Measurements from ENCODE around the gene PRKACG.
A peak's percentile ranks its signal among the peaks of the same experiment; 100 is the strongest.

Gene PRKACG

DNA sequence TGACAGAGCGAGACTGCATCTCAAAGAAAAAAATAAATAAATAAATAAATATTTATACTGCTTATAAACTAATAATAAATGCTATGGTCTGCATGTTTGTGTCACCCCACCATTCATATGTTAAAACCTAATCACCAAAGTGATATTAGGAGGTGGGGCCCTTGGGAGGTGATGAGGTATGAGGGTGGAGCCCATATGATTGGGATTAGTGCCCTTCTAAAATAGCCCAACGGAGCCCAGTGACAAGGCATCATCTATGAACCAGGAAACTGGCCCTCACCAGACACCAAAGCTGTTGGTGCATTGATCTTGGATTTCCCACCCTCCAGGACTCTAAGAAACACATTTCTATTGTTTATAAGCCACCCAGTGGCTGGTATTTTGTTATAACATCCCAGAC, 26.7 kb upstream of the PRKACG start:
- no peak overlapping the region for H3K4me3 ChIP-seq (ENCODE audit: low read length)
- no peak overlapping the region for H2AFZ ChIP-seq (ENCODE audit: low read depth, low read length)
- H3K79me2 ChIP-seq (ENCODE audit: low read length) = peaks cover 90% of the 10 kb centered on the region
- no peak overlapping the region for H3K27ac ChIP-seq (ENCODE audit: low read length)
- peaks cover 7% of the 10 kb centered on the region for H4K20me1 ChIP-seq (ENCODE audit: insufficient read depth, low read length)
- no peak overlapping the region for H3K4me2 ChIP-seq (ENCODE audit: low read length)
- peaks cover 4% of the 10 kb centered on the region; the same call in 1 of the 2 replicates for H3K4me1 ChIP-seq (ENCODE audit: low read length)
- H3K27me3 ChIP-seq (ENCODE audit: low read depth, low read length) = no peaks in the 10 kb centered on the region
- no peak overlapping the region for H3K9ac ChIP-seq (ENCODE audit: low read length)
- TF ChIP-seq CTCF (IDR thresholded peaks at IDR 0.05; ENCODE audit: low read depth, low read length) (no peak), EZH2phosphoT487 (IDR thresholded peaks at IDR 0.05; ENCODE audit: low read depth) (no peak)
- H3K9me3 ChIP-seq (ENCODE audit: insufficient read depth, low read length) = no peaks in the 10 kb centered on the region
- no peaks in the 10 kb centered on the region for H3K36me3 ChIP-seq (replicated peaks; ENCODE audit: low read depth, low read length)

- H4K20me1 ChIP-seq (ENCODE audit: insufficient read depth, low read length) = peaks cover 4% of the 10 kb centered on the region; the same call in 1 of the 2 replicates
- peaks cover 7% of the 10 kb centered on the region; the same call in 1 of the 2 replicates for H3K4me1 ChIP-seq (ENCODE audit: low read length)
- H3K36me3 ChIP-seq (replicated peaks; ENCODE audit: low read depth, low read length) = no peaks in the 10 kb centered on the region
- H2AFZ ChIP-seq (ENCODE audit: low read depth, low read length) = peak overlapping the region; percentile 79
- peak overlapping the region; percentile 81 for H3K4me2 ChIP-seq (ENCODE audit: low read length)
- H3K27ac ChIP-seq (ENCODE audit: low read length) = peak overlapping the region; percentile 32
- peak overlapping the region; percentile 62 for H3K9ac ChIP-seq (ENCODE audit: low read length)
- H3K27me3 ChIP-seq (ENCODE audit: low read depth, low read length) = no peaks in the 10 kb centered on the region
- H3K9me3 ChIP-seq (ENCODE audit: insufficient read depth, low read length) = no peaks in the 10 kb centered on the region
- peaks cover 57% of the 10 kb centered on the region for H3K79me2 ChIP-seq (ENCODE audit: low read length)
- peak overlapping the region; percentile 77 for H3K4me3 ChIP-seq (ENCODE audit: low read length)
- TF ChIP-seq CTCF (IDR thresholded peaks at IDR 0.05; ENCODE audit: low read depth, low read length) (no peak), EZH2phosphoT487 (IDR thresholded peaks at IDR 0.05; ENCODE audit: low read depth) (no peak)
Observed at GRCh38 chr9:69036799-69037198, 22.9 kb upstream of the PRKACG start.

DNA sequence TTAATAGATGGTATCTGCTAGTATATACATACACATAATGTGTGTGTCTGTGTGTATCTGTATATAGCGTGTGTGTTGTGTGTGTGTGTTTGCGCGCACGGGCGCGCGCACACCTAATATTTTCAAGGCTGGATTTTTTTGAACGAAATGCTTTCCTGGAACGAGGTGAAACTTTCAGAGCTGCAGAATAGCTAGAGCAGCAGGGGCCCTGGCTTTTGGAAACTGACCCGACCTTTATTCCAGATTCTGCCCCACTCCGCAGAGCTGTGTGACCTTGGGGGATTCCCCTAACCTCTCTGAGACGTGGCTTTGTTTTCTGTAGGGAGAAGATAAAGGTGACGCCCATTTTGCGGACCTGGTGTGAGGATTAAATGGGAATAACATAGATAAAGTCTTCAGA, 22.4 kb upstream of the PRKACG start:
- peak overlapping the region; percentile 81 for H3K4me2 ChIP-seq (ENCODE audit: low read length)
- H3K9me3 ChIP-seq (ENCODE audit: insufficient read depth, low read length) = no peaks in the 10 kb centered on the region
- TF ChIP-seq EZH2phosphoT487 (IDR thresholded peaks at IDR 0.05; ENCODE audit: low read depth) (no peak), CTCF (IDR thresholded peaks at IDR 0.05; ENCODE audit: low read depth, low read length) (no peak)
- H3K4me3 ChIP-seq (ENCODE audit: low read length) = peak overlapping the region; percentile 77
- H3K4me1 ChIP-seq (ENCODE audit: low read length) = peaks cover 7% of the 10 kb centered on the region; the same call in 1 of the 2 replicates
- no peaks in the 10 kb centered on the region for H3K36me3 ChIP-seq (replicated peaks; ENCODE audit: low read depth, low read length)
- peak overlapping the region; percentile 32 for H3K27ac ChIP-seq (ENCODE audit: low read length)
- H3K27me3 ChIP-seq (ENCODE audit: low read depth, low read length) = no peaks in the 10 kb centered on the region
- peaks cover 52% of the 10 kb centered on the region for H3K79me2 ChIP-seq (ENCODE audit: low read length)
- H3K9ac ChIP-seq (ENCODE audit: low read length) = peak overlapping the region; percentile 62
- peaks cover 4% of the 10 kb centered on the region; the same call in 1 of the 2 replicates for H4K20me1 ChIP-seq (ENCODE audit: insufficient read depth, low read length)
- H2AFZ ChIP-seq (ENCODE audit: low read depth, low read length) = peak overlapping the region; percentile 79

DNA sequence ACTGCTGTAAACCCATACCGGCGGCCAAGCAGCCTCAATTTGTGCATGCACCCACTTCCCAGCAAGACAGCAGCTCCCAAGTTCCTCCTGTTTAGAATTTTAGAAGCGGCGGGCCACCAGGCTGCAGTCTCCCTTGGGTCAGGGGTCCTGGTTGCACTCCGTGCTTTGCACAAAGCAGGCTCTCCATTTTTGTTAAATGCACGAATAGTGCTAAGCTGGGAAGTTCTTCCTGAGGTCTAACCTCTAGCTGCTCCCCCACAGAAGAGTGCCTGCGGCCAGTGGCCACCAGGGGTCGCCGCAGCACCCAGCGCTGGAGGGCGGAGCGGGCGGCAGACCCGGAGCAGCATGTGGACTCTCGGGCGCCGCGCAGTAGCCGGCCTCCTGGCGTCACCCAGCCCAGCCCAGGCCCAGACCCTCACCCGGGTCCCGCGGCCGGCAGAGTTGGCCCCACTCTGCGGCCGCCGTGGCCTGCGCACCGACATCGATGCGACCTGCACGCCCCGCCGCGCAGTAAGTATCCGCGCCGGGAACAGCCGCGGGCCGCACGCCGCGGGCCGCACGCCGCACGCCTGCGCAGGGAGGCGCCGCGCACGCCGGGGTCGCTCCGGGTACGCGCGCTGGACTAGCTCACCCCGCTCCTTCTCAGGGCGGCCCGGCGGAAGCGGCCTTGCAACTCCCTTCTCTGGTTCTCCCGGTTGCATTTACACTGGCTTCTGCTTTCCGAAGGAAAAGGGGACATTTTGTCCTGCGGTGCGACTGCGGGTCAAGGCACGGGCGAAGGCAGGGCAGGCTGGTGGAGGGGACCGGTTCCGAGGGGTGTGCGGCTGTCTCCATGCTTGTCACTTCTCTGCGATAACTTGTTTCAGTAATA, 21.8 kb upstream of the PRKACG start, which contains the start of gene FXN:
FXN (plus strand) TSS at position 315 of the 871 bp plus-strand sequence; CDS start at position 346, 31 bp downstream.
- Histone ChIP-seq H3K27ac (ENCODE audit: low read length) (peak within 1 kb of the TSS; percentile 32), H3K9me3 (ENCODE audit: insufficient read depth, low read length) (no peaks in the 10 kb centered on the region), H3K9ac (ENCODE audit: low read length) (peak within 1 kb of the TSS; percentile 62), H2AFZ (ENCODE audit: low read depth, low read length) (peak within 1 kb of the TSS; percentile 79), H3K4me1 (ENCODE audit: low read length) (peaks cover 7% of the 10 kb centered on the region; the same call in 1 of the 2 replicates), H3K36me3 (replicated peaks; ENCODE audit: low read depth, low read length) (no peaks in the 10 kb centered on the region), H4K20me1 (ENCODE audit: insufficient read depth, low read length) (no peaks in the 10 kb centered on the region), H3K4me3 (ENCODE audit: low read length) (peak within 1 kb of the TSS; percentile 77), H3K27me3 (ENCODE audit: low read depth, low read length) (no peaks in the 10 kb centered on the region), H3K79me2 (ENCODE audit: low read length) (peaks cover 46% of the 10 kb centered on the region), H3K4me2 (ENCODE audit: low read length) (peak within 1 kb of the TSS; percentile 81)
- TF ChIP-seq CTCF (IDR thresholded peaks at IDR 0.05; ENCODE audit: low read depth, low read length) = peak; percentile 95
- TF ChIP-seq EZH2phosphoT487 (IDR thresholded peaks at IDR 0.05; ENCODE audit: low read depth) = no peak
